Frontal cortex (tissue), 1 donor: ENCODE data around the gene OSBPL1A. TPM values are rescaled to one million over a fixed set of nuclear protein-coding genes. Genes with fewer than 3 reads are reported as not detected.

Source experiments
- small RNA-seq: library from RNA; depleted of rRNA; stranded (forward); fragments of <200 nt; gene quantifications from one replicate; pipeline ENCODE3, GENCODE V24; 2014
- total RNA-seq: library from RNA; depleted of rRNA; stranded (reverse); fragments of >200 nt; gene quantifications from one replicate; pipeline ENCODE4 v1.2.3, GENCODE V29; 2014

Gene OSBPL1A
- total RNA-seq, 1 donor from 2014 or later = 42.8 TPM

Small RNA genes lying within 50 kb of the gene (small RNA-seq; reads per million reads assigned to genes)
- gene MIR320C2 (not detected), gene RF00017 (not detected), gene RF00019 (not detected), gene RNA5SP452 (not detected), gene RNU5A-6P (4.8 reads per million, percentile 92 among the genes with 10 or more reads in this experiment), gene RNU6-435P (not detected)

Other genes starting within 250 kb of the OSBPL1A start
- gene IMPACT, start 28.8 kb upstream of the OSBPL1A start, total RNA-seq = 26.5 TPM
- gene HRH4, start 62.8 kb upstream of the OSBPL1A start, total RNA-seq = not detected